Activated CD4-positive, alpha-beta memory T cell treated with anti-CD3 and anti-CD28 coated beads for 36 hours (primary cell): ENCODE measurements around the gene CITED4. TPM values are rescaled to one million over a fixed set of nuclear protein-coding genes. Genes with fewer than 3 reads are reported as not detected.

Experiments used
- CTCF ChIA-PET: fragments of 350-600 bp; sonication (Branson Sonifier 250); formaldehyde crosslinking; loops from one replicate; lab custom pipeline; 2021; ENCODE audit warnings: antibody characterized with exemption, inconsistent platforms; lab: Charles Lee
- POLR2A ChIA-PET: fragments of 350-600 bp; sonication (Branson Sonifier 250); formaldehyde crosslinking; loops from one replicate; lab custom pipeline; 2021; ENCODE audit warnings: antibody characterized with exemption; lab: Charles Lee
- DNase-seq: peaks from one replicate; pipeline ENCODE4 v3.0.0-alpha.2; 2020
- H3K27ac Mint-ChIP-seq: one replicate; pipeline ENCODE4 v1.8.0; 2021; ENCODE audit warnings: mixed read lengths
- H3K27me3 Mint-ChIP-seq: one replicate; pipeline ENCODE4 v1.8.0; 2021; ENCODE audit warnings: mixed read lengths
- H3K36me3 Mint-ChIP-seq: one replicate; pipeline ENCODE4 v1.8.0; 2021; ENCODE audit warnings: mixed read lengths
- H3K4me1 Mint-ChIP-seq: one replicate; pipeline ENCODE4 v1.8.0; 2021; ENCODE audit warnings: low read depth, mixed read lengths
- H3K4me3 Mint-ChIP-seq: one replicate; pipeline ENCODE4 v1.8.0; 2021; ENCODE audit warnings: mild to moderate bottlenecking, mixed read lengths
- H3K9me3 Mint-ChIP-seq: one replicate; pipeline ENCODE4 v1.8.0; 2021; ENCODE audit warnings: mixed read lengths
- intact Hi-C: fragments of 100-400 bp; cut with micrococcal nuclease; formaldehyde crosslinking; loops from one replicate; pipeline ENCODE4 v1.15.1; 2023
- total RNA-seq, 2 experiments: library from RNA; stranded (reverse); gene quantifications; one replicate each; pipeline ENCODE4 v1.2.3, GENCODE V29; 2021

CITED4 gene
- total RNA-seq, result 1 to 10 TPM; 1.9 to 2.1 TPM

- Mint-ChIP-seq H3K27me3 (peaks cover 3% of the 10 kb centered on the region), H3K4me1 (peaks cover 10% of the 10 kb centered on the region)
These were observed at the start of gene CITED4 for GRCh38 chr1:40862008-40862863. Gene CITED4 (minus strand): TSS chr1:40862363. CDS start chr1:40862127, 236 bp downstream.

GRCh38 chr1:40911105-40911504 lies 48.9 kb upstream of the CITED4 start:
- H3K9me3 Mint-ChIP-seq, result no peaks in the 10 kb centered on the region
- H3K36me3 Mint-ChIP-seq, result no peaks in the 10 kb centered on the region
- no peak overlapping the region for H3K27ac Mint-ChIP-seq
- intact Hi-C loops, result no loop called here
- H3K27me3 Mint-ChIP-seq, result no peaks in the 10 kb centered on the region
- CTCF ChIA-PET, result no interaction called here
- POLR2A ChIA-PET, result no interaction called here
- H3K4me1 Mint-ChIP-seq, result no peaks in the 10 kb centered on the region
- no peak for DNase-seq
- no peak overlapping the region for H3K4me3 Mint-ChIP-seq

More at GRCh38 chr1:40862008-40862863, at the start of gene CITED4:
- peak within 1 kb of the TSS; percentile 87 for H3K4me3 Mint-ChIP-seq
- DNase-seq, result peak; percentile 96
- ChIA-PET CTCF (interaction anchor here (0.6 to 6.2 kb wide), 11 partner anchors 11 to 1694 kb away, joined by 3 to 47 read pairs (median 5); no protein-coding TSS in a partner anchor), POLR2A (interaction anchor here (0.6 to 1.1 kb wide), 4 partner anchors 14 to 170 kb away, joined by 4 to 7 read pairs (median 6); partner anchors contain the start of genes CTPS1 and NFYC)
- H3K9me3 Mint-ChIP-seq, result no peaks in the 10 kb centered on the region
- peak within 1 kb of the TSS; percentile 97 for H3K27ac Mint-ChIP-seq
- intact Hi-C loops, result loop anchor here (1.0 kb wide), 3 partner anchors 13 to 90 kb away; no protein-coding TSS in a partner anchor
- H3K36me3 Mint-ChIP-seq, result no peaks in the 10 kb centered on the region

GRCh38 chr1:40909281-40909680 lies 47.1 kb upstream of the CITED4 start:
- DNase-seq, result no peak
- no peaks in the 10 kb centered on the region for H3K27me3 Mint-ChIP-seq
- no peaks in the 10 kb centered on the region for H3K4me1 Mint-ChIP-seq
- ChIA-PET CTCF (interaction anchor here (1.0 to 1.2 kb wide), 3 partner anchors 33 to 43 kb away, joined by 3 read pairs; no protein-coding TSS in a partner anchor), POLR2A (no interaction called here)
- H3K27ac Mint-ChIP-seq, result no peak overlapping the region
- intact Hi-C loops, result no loop called here
- H3K36me3 Mint-ChIP-seq, result no peaks in the 10 kb centered on the region
- H3K4me3 Mint-ChIP-seq, result no peak overlapping the region
- no peaks in the 10 kb centered on the region for H3K9me3 Mint-ChIP-seq

- H3K36me3 Mint-ChIP-seq, result no peaks in the 10 kb centered on the region
- POLR2A ChIA-PET, result no interaction called here
- no peak for DNase-seq
- no peak overlapping the region for H3K27ac Mint-ChIP-seq
- H3K4me1 Mint-ChIP-seq, result no peaks in the 10 kb centered on the region
- H3K9me3 Mint-ChIP-seq, result no peaks in the 10 kb centered on the region
- H3K4me3 Mint-ChIP-seq, result no peak overlapping the region
- intact Hi-C loops, result no loop called here
- H3K27me3 Mint-ChIP-seq, result peaks cover 2% of the 10 kb centered on the region
- CTCF ChIA-PET, result no interaction called here
These were observed 46.2 kb upstream of the CITED4 start for GRCh38 chr1:40908350-40908749.

GRCh38 chr1:40907899-40908298 lies 45.7 kb upstream of the CITED4 start:
- Mint-ChIP-seq H3K27ac (no peak overlapping the region), H3K36me3 (no peaks in the 10 kb centered on the region), H3K4me3 (no peak overlapping the region), H3K9me3 (no peaks in the 10 kb centered on the region), H3K4me1 (no peaks in the 10 kb centered on the region), H3K27me3 (peaks cover 2% of the 10 kb centered on the region)
- ChIA-PET CTCF (no interaction called here), POLR2A (no interaction called here)
- no peak for DNase-seq
- intact Hi-C loops, result no loop called here

- CTCF ChIA-PET, result no interaction called here
- no peaks in the 10 kb centered on the region for H3K9me3 Mint-ChIP-seq
- POLR2A ChIA-PET, result no interaction called here
- no peak overlapping the region for H3K27ac Mint-ChIP-seq
- no peak for DNase-seq
- no peaks in the 10 kb centered on the region for H3K36me3 Mint-ChIP-seq
- intact Hi-C loops, result no loop called here
- H3K4me3 Mint-ChIP-seq, result no peak overlapping the region
- H3K27me3 Mint-ChIP-seq, result peaks cover 2% of the 10 kb centered on the region
- no peaks in the 10 kb centered on the region for H3K4me1 Mint-ChIP-seq
These were observed 44.7 kb upstream of the CITED4 start for GRCh38 chr1:40906781-40907400.

GRCh38 chr1:40905061-40905460 lies 42.9 kb upstream of the CITED4 start:
- CTCF ChIA-PET, result interaction anchor here (1.0 kb wide), 1 partner anchor 47 kb away, joined by 3 read pairs; no protein-coding TSS in a partner anchor
- POLR2A ChIA-PET, result no interaction called here
- H3K27ac Mint-ChIP-seq, result no peak overlapping the region
- no peak overlapping the region for H3K4me3 Mint-ChIP-seq
- H3K27me3 Mint-ChIP-seq, result peaks cover 2% of the 10 kb centered on the region
- no peaks in the 10 kb centered on the region for H3K4me1 Mint-ChIP-seq
- intact Hi-C loops, result no loop called here
- H3K9me3 Mint-ChIP-seq, result no peaks in the 10 kb centered on the region
- no peaks in the 10 kb centered on the region for H3K36me3 Mint-ChIP-seq
- DNase-seq, result no peak

- POLR2A ChIA-PET, result no interaction called here
These were observed 40.9 kb upstream of the CITED4 start for GRCh38 chr1:40903106-40903505.

GRCh38 chr1:40901886-40902852 lies 40.0 kb upstream of the CITED4 start:
- Mint-ChIP-seq H3K27ac (no peak overlapping the region), H3K27me3 (peaks cover 2% of the 10 kb centered on the region), H3K36me3 (no peaks in the 10 kb centered on the region), H3K4me1 (no peaks in the 10 kb centered on the region), H3K4me3 (no peak overlapping the region), H3K9me3 (no peaks in the 10 kb centered on the region)
- intact Hi-C loops, result no loop called here
- CTCF ChIA-PET, result no interaction called here
- POLR2A ChIA-PET, result no interaction called here
- no peak for DNase-seq

More at GRCh38 chr1:40903106-40903505, 40.9 kb upstream of the CITED4 start:
- H3K36me3 Mint-ChIP-seq, result no peaks in the 10 kb centered on the region
- CTCF ChIA-PET, result no interaction called here
- H3K4me1 Mint-ChIP-seq, result no peaks in the 10 kb centered on the region
- DNase-seq, result no peak
- peaks cover 2% of the 10 kb centered on the region for H3K27me3 Mint-ChIP-seq
- intact Hi-C loops, result no loop called here
- H3K4me3 Mint-ChIP-seq, result no peak overlapping the region
- no peak overlapping the region for H3K27ac Mint-ChIP-seq
- H3K9me3 Mint-ChIP-seq, result no peaks in the 10 kb centered on the region

GRCh38 chr1:40899230-40899870 lies 37.2 kb upstream of the CITED4 start:
- Mint-ChIP-seq H3K27me3 (peaks cover 2% of the 10 kb centered on the region), H3K4me1 (no peaks in the 10 kb centered on the region), H3K27ac (no peak overlapping the region), H3K4me3 (no peak overlapping the region), H3K9me3 (peaks cover 13% of the 10 kb centered on the region), H3K36me3 (peaks cover 4% of the 10 kb centered on the region)
- CTCF ChIA-PET, result no interaction called here
- DNase-seq, result no peak
- intact Hi-C loops, result no loop called here
- POLR2A ChIA-PET, result no interaction called here

- no peak overlapping the region for H3K27ac Mint-ChIP-seq
- ChIA-PET POLR2A (no interaction called here), CTCF (interaction anchor here (1.4 kb wide), 1 partner anchor 54 kb away, joined by 3 read pairs; no protein-coding TSS in a partner anchor)
- H3K9me3 Mint-ChIP-seq, result peaks cover 22% of the 10 kb centered on the region
- H3K27me3 Mint-ChIP-seq, result peaks cover under 1% of the 10 kb centered on the region
- H3K4me3 Mint-ChIP-seq, result no peak overlapping the region
- peak; percentile 23 for DNase-seq
- intact Hi-C loops, result no loop called here
- peaks cover 4% of the 10 kb centered on the region for H3K36me3 Mint-ChIP-seq
- H3K4me1 Mint-ChIP-seq, result no peaks in the 10 kb centered on the region
These were observed 36.3 kb upstream of the CITED4 start for GRCh38 chr1:40898431-40898901.
